GM19397 (cell line): ENCODE results near the gene COL18A1.
"Not testable (repeated sequence)": the region's sequence is repeated elsewhere in the genome, so short reads cannot be mapped to it uniquely, and the experiment has no call there.

ENCODE experiments used
- ATAC-seq: cut with Tn5 transposase; IDR thresholded peaks from one replicate; pipeline ENCODE4 v1.9.1; 2021; ENCODE audit warnings: mild to moderate bottlenecking, moderate library complexity; ENCODE audit not compliant: unreplicated experiment

The COL18A1 gene

DNA sequence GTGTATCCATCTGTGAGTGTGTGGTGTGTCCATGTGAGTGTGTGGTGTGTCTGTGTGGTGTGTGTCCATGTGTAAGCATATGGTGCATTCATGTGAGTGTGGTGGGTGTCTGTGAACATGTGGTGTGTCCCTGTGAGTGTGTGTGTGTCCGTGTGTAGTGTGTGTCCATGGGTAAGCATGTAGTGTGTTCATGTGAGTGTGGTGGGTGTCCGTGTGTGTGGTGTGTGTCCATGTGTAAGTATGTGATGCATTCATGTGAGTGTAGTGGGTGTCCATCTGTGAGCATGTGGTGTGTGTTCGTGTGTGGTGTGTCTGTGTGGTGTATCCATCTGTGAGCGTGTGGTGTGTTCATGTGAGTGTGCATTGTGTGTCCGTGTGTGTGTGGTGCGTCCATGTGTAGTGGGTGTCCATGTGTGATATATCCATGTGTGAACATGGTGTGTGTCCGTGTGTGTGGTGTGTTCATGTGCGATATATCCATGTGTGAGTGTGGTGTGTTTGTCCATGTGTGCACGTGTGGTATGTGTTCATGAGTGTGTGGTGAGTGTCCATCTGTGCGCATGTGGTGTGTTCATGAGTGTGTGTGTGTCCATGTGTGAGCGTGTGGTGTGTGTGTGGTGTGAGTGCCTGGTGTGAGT is 124.9 kb downstream of the COL18A1 start:
- no peak for ATAC-seq

DNA sequence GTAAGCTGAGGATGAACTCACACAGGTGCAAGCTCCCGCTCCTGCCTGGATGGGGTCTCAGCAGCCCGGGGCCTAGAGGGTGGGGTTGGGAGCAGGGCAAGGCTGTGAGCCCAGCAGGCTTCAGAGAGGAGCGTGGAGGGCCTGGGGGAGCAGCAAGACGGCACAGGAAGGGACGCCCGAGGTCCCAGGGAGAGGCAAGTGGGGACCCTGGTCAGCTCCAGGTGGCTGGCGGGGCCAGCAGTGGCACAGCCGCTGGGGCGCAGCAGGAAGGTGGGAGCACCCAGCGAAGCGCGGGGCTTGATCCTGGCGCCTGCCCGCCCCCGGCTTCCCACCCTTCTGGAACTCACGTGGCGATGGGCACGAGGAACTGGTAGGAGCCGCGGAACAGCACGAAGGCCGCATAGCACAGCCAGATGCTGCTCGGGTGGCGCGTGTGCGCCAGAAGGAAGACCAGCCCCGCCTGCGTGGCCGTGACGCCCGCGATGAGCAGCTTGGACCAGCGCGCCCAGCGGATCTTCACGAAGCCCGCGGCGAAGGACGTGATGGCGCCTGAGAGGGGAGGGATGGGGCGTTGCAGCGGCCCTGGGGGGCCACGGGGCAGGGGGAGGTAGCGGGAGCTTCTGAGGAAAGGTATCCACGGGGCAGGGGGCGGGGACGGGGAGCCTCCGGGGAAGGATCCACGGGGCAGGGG is 125.6 kb downstream of the COL18A1 start:
- no peak for ATAC-seq

GRCh38 chr21:45531114-45531392 is 126.1 kb downstream of the COL18A1 start:
- ATAC-seq, result not testable (repeated sequence)

- no peak for ATAC-seq
These were observed 126.6 kb downstream of the COL18A1 start for GRCh38 chr21:45531393-45532215.

DNA sequence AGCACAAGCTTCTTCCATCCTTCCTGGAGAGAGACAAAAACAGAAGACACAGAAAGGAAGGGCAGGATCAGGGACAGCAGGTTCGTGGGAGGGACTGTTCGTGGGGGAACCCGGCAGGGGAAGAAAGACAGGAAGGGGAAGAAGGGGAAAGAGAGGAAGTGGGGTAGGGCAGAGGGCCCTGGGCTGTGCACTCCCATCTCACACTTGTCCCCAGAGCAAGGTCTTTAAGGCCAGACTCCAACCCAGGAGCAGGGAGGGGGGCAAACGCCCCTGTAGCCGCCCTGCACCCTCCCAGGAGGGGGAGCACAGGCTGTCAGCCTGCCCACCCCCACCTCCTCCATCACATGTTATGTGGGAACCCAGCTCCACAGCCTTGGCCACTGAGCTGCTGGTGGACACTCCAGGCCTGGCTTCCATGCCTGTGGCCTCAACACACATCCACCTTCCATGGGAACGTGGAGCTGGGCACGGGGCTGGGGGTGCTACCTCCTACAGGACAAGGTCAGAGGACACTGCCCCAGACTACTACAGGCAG is 127.9 kb downstream of the COL18A1 start:
- ATAC-seq, result no peak

- ATAC-seq, result no peak
These were observed 128.4 kb downstream of the COL18A1 start for GRCh38 chr21:45533361-45533845.

GRCh38 chr21:45533846-45534635 is 129.1 kb downstream of the COL18A1 start:
- ATAC-seq, result no peak

GRCh38 chr21:45534636-45535331 is 129.8 kb downstream of the COL18A1 start:
- no peak for ATAC-seq

- no peak for ATAC-seq
These were observed 130.5 kb downstream of the COL18A1 start for GRCh38 chr21:45535341-45536081.

- no peak for ATAC-seq
These were observed 131.5 kb downstream of the COL18A1 start for GRCh38 chr21:45536301-45537081.

DNA sequence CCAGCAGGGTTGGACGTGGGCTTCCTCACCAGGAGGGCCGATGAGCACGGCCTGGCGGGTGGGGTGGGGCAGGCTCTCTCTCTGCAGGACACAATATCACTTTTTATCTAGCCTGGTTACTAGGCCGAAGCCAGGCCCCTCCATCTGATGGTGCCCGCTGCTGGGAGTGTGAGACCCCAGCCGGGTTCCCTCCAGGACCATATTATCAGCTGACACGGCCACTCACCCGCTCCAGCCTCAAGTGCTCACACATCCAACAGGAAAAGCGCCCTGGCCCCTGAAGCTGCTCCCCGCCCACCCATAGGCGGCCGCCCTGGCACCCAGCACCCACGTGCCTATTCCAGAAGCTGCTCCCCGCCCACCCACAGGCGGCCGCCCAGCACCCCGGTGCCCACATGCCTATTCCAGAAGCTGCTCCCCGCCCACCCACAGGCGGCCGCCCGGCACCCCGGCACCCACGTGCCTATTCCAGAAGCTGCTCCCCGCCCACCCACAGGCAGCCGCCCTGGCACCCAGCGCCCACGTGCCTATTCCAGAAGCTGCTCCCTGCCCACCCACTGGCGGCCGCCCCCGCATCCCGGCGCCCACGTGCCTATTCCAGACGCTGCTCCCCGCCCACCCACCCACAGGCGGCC is 132.3 kb downstream of the COL18A1 start:
- ATAC-seq, result no peak

GRCh38 chr21:45537746-45538291 is 132.9 kb downstream of the COL18A1 start:
- no peak for ATAC-seq

- ATAC-seq, result no peak
These were observed 133.5 kb downstream of the COL18A1 start for GRCh38 chr21:45538381-45539045.

DNA sequence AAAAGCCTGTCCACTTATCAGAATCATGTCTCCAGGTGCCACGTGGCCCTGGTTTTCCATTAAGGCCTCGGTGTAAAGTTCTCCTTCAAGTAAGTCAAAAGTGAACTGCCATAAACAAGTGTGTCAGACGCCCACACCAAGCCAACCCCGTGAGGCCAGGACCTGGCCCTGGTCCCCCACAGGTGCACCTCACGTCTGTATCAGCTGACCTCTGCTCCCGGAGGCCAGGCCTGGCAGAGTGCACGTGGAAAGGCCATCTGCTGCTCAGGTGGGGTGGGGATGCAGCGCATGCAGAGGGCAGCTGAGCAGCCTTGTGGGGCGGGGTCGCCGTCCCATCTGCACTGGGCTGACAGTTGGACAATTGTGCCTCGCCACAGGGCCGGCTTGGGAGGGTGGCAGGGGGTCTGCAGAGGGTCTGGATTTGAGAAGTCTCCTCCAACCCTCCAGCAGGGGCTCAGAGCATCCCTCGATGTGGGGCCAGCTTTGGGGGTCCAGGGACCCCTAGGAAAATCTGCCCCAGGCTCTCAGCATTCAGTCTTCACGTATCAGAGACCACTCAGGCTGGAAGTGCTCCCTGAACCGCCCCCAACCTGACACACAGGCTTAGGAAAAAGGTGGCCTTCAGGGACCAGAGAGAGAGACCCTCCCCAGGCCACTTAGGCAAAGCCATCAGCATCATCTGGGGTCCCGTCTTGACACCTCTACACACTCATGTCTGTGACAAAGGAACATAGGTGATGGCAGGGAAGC is 134.3 kb downstream of the COL18A1 start:
- no peak for ATAC-seq

DNA sequence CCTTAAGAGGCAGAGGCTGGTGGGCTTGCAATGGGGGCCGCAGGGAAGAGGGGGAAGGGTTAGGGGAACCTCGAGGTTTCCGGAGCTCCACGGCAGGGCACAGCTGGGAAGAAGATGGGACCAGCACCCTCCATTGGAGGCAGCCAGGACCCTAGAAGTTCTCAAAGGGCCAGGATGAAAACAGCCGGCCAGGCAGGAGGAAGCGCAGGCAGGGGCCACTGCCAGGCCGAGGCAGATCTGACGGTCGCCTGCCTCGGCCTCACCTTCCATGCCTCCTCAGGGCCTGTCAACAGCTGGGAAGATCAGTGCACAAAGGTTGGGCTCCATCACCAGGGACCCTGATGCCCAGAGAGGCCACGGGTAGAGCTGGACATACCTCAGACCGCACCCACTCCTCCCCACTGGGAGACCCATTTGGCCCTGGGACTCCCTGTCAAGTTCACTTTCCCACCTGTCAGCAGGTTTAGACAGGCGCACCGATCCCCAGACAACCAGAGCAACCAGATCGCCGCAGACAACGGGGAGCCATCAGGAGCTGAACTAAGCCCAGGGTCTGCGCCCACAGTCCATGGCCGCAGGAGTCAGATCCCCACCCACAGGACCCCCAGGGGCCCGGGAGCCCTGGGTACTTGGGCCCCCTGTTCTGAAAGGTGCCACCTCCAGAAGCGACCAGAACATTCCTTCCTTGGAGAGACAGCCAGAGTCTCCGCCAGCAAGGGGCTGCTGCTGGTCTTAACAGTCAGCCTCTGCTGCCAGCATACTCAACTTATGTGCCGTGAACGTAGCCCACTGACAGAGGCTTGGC is 135.0 kb downstream of the COL18A1 start:
- no peak for ATAC-seq

- ATAC-seq, result no peak
These were observed 135.6 kb downstream of the COL18A1 start for GRCh38 chr21:45540601-45540970.
